GM19035 (cell line): ENCODE data around the gene S100A4.

Source experiments
- ATAC-seq: cut with Tn5 transposase; IDR thresholded peaks from one replicate; pipeline ENCODE4 v1.9.1; 2021; ENCODE audit not compliant: unreplicated experiment

Gene S100A4

DNA sequence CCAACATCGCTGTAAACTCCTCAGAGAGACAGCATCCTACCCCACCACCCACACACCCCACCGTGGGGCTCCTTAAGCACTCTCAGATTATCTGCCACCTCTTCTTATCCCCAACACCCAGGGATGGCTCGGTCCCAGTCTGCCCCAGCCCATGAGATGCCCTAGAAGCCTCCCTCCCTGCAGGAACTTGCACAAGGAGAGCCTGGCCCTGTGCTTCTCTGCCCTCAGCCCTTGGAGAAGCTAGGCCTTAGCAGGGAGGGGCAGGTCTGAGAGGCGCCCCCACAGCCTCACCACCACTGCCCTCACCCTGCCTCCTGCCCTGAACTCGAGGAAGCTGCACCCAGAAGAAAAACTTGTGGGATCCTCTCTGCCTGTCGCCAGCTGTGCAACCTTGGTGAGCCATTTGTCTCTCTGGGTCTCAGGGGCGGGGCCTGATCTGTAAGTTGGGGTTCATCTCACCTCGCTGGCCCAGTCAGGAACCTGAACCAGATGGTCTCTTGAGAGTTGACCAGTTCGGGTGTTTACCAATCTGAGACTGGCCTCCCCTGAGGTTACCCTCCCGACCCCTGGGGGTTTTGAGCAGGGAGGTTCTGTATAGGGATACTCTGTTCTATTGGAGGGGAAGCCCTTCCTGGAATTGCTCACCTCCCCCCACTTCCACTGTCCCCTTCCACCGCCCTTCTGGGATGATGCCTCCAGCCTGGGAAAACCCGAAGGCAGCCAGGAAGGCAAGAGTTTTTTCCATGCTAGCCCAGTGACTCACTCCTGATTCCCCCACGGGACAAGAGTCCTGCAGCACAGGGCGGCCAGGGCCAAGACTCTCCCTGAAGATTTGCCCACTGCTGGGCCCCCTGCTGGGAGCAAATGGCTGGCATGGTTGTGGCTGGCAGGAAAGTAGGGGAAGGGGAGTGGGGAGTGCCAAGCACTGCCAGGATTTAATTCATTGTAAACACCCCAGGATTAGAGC is 3.4 kb upstream of the S100A4 start, which contains the start of gene S100A3:
Gene S100A3, minus strand, starts transcription at position 537 of the 967 bp plus-strand sequence. CDS start 773 bp downstream, outside the sequence.
- ATAC-seq = no peak

GRCh38 chr1:153547560-153548551 is 2.2 kb upstream of the S100A4 start:
- ATAC-seq = no peak

GRCh38 chr1:153546796-153547559 is 1.4 kb upstream of the S100A4 start:
- no peak for ATAC-seq

GRCh38 chr1:153546371-153546770 is 765 bp upstream of the S100A4 start:
- no peak for ATAC-seq

DNA sequence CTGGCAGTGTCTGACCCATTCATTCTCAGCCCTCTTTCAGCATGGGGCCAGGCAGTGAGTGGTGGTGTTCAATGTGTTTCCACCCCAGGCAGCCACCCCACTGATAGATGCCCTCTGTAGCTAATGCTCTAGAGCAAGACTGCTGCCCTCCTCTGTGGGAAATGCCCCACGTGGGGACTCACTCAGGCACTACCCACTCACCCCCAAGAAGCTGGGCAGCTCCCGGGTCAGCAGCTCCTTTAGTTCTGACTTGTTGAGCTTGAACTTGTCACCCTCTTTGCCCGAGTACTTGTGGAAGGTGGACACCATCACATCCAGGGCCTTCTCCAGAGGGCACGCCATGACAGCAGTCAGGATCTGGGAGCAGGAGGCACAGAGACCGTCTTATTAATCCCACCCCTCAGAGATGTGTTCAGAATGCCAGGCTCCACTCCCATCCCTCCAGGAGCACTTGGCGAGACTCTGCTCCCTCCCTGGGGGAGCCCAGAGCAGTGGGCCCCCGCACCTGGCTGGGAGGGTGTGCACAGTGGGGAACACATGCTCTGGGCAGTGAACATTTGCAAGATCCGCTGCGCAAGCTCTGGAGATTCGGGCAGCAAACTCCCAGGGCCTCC is 1.0 kb downstream of the S100A4 start:
- ATAC-seq = no peak

- ATAC-seq = no peak
Observed at GRCh38 chr1:153543736-153544135, 1.9 kb downstream of the S100A4 start.

- no peak for ATAC-seq
Observed at GRCh38 chr1:153542956-153543711, 2.5 kb downstream of the S100A4 start.

DNA sequence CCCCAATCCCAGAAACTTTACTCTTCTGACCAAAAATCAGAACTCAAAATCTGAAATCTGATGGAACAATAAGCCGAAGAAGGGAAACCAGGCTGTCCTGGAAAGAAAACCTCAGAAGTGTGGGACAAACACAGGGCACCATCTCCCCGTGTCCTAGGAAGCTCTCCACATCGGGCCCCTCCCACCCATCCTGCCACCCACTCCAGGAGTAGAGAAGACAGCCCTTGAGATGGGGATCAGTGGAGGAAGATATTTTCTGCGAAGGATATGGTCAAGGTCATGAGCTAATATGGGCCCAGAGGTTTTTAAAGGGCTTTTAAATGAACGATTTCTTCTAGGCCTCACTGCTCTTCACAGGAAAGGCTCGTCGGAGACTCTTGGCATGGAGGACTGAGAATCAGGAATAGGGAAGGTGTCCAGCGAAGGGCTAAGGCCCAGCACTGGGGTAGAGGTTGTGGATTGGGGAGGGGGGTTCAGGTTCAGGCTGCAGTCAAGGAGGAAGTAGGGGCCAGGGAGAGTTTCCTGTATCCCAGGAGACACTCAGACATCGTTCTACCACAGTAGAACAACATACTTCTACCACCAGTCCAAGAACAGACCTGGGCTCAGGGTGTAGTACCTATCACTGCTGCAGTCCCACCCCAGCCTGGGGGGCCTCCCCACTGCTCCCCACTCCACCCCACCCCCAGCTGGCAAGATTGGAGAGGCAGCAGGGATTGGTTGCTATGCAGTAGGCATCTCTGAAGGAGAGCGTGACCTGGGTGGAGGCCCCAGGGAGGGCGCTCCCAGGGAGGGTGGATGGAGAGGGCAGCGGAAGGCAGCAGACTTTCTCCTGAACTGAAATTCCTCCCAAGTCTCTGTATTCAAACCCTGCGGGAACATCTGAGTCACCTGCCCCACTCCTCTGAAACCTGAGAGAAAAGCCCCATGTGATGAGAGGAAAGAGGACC is 3.7 kb downstream of the S100A4 start:
- ATAC-seq = no peak

DNA sequence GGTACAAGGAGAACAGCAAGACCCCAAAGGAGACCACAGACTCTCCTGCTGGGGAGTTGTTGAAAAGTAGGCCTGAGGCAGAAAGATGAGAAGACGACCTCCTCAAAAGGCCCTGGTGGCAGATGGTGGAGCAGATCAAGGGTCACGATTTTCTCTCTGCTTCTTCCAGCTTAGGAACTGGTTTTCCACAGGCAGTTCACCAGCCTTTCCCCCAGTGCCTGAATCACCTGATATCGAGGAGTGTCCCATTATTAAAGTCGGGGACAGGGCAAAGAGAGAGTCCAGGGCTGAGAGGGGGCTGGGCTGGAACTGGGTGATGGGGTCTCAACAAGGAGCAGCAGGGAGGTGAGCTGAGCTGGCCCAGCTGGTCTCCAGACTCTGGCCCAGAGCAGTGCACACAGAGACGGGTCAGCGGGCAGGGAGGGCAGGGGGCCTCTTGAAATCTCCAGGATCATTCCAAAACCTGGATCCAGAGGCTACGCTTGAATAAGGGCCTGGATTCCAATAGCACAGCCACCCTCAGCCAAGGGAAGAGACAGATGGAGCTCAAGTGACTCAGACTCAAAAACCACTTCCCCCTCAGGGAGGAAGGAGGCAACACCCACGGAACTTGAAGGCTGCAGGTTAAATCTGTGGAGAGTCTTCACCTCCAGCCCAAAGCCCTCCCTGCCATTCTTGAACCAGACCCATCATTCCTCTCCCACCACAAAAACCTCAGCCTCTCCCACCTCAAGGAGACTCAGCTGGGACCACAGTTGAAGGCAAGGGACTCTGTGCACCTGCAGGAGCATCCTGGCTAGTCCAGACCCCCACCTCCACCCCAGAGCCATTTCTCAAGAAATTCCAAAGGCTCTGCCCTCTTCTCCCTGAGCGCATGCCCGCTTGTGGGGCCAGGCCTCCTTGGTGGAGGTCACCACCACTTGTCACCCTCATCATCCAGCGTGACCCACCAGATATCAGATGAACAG is 4.9 kb downstream of the S100A4 start, which contains the start of gene S100A5:
Gene S100A5, minus strand, starts transcription at position 541 of the 968 bp plus-strand sequence. CDS start 743 bp downstream, outside the sequence.
- ATAC-seq = no peak

DNA sequence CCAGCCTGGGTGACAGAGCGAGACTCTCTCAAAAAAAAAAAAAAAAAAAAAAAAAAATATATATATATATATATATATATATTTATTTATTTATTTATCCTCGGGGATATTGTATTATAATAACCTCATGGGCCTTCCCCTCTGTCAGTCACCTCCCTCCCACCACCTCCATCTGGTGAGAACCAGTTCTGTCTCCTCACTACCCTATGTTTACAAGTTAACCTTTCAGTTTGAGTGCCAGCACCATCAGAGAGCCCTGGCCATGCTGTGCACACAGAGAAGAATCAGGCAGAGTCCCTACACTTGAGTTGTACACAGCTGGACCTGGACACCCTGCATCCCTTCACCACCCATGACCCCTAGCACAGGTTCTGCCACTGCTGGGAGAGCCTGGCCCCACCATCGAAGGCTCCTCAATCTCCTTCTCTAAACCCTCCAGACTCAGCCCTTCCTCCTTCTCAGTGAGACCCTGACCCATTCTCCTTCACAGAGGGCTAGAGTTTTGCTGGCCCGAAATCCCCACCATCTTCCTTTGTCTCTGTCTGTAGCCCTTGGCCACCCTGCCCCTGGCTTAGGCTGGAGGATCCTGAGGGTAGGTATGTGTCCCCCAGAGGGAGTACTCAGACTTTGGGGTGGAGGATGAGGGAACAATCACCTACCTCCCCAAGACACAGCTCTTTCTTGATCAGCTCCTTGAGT is 6.1 kb downstream of the S100A4 start:
- ATAC-seq = no peak

DNA sequence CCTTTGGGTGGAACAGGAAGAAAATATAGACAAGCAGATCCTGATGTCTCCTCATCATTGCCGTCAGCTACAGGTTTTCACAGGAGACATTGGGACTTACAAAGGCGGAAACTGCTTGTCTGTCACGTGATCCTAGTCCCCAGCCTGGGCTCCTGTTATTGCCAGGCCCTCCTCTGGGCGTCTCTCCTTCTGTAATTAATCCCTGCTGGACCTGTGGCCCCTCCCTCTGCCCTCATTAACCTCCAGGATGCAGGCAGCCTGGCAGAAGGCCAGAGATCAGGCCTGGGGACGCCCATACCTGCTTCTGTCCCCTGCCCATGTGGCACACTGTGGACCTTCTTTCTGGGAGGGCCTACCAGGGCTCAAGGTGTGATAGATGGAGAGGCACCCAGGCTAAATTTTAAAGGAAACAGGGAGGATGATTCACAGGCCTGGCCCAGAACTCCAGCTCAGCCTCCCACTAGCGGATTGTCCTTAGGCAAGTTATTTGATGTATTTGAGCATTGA is 7.2 kb downstream of the S100A4 start:
- ATAC-seq = no peak

DNA sequence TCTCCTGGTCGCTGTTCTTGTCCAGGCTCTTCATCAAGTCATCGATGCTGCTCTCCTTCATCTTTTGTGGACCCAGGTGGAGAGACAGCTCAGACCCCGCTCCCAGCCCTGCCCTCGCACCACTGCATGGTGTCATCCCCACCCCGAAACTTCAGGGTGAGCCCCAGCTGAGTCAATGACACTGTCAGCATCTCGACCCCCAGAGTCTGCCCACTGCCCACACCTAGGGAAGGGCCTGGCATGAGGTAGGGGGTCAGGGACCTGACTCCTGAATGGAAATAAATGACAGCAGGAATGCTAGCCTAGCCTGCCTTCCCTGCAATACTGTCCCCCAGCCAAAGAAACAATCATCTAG is 8.3 kb downstream of the S100A4 start:
- no peak for ATAC-seq

DNA sequence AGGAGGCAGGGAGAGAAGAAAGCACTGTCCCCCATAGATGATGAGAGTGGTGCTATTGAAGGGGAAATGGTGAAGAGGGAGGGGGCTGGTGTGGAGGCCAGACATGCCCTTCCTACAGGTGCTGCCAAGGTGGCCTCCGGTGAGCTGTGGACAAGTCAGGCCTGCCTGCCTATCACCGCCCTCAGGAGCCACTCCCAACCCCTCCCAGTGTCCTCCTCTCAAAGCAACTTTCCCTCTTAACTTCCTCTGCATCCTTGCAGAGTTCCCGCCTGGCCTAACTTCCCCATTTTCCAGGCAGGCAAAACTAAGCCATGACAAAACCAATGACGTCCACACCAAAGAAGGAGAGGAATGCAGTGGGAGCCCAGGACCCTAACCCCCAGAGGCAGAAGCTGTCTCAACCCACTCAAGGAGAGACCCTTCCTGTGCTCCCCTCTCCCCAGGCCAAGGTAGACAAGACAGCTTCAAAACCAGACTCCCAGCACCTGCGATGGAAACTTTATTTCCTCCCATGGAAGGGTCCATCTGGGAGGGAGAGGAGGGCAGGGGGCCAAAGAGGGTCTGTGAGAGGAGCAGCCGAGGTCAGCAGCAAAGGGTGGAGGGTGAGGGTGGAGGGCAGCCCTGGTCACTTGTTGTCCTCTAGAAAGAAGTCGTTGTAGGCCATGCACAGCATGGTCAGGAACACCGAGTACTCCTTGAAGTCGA is 8.8 kb downstream of the S100A4 start:
- no peak for ATAC-seq

GRCh38 chr1:153536012-153536670 is 9.5 kb downstream of the S100A4 start:
- ATAC-seq = peak; percentile 49
